H9 (cell line): ENCODE data around the gene GMPPB. TPM values are rescaled to one million over a fixed set of nuclear protein-coding genes. Genes with fewer than 3 reads are reported as not detected.

Experiments
- DNase-seq: peaks from one replicate; pipeline ENCODE4 v3.0.0-alpha.2; 2017
- H2AFZ ChIP-seq: one replicate; pipeline ENCODE4 v1.6.1; 2013; ENCODE audit warnings: mild to moderate bottlenecking, low read length, control low read depth, moderate library complexity
- H2AK5ac ChIP-seq: 2 replicates; pipeline ENCODE4 v1.6.1; 2013; ENCODE audit warnings: low read length, control low read depth, mixed read lengths; ENCODE audit not compliant: insufficient read length
- H2BK120ac ChIP-seq: one replicate; pipeline ENCODE4 v1.6.1; 2013; ENCODE audit warnings: low read depth, mild to moderate bottlenecking, low read length, control low read depth, inconsistent platforms; ENCODE audit not compliant: poor library complexity, severe bottlenecking
- H2BK12ac ChIP-seq: 2 replicates; pipeline ENCODE4 v1.6.1; 2013; ENCODE audit warnings: low read length, control low read depth, mixed read lengths, low read depth; ENCODE audit not compliant: insufficient read length
- H2BK15ac ChIP-seq: 2 replicates; pipeline ENCODE4 v1.6.1; 2013; ENCODE audit warnings: low read depth, low read length, control low read depth
- H2BK20ac ChIP-seq: one replicate; pipeline ENCODE4 v1.6.1; 2013; ENCODE audit warnings: low read depth, mild to moderate bottlenecking, low read length, control low read depth, inconsistent platforms; ENCODE audit not compliant: poor library complexity, severe bottlenecking
- H2BK5ac ChIP-seq: 2 replicates; pipeline ENCODE4 v1.6.1; 2013; ENCODE audit warnings: low read length, control low read depth, mixed read lengths; ENCODE audit not compliant: insufficient read length
- H3K14ac ChIP-seq: 2 replicates; pipeline ENCODE4 v1.6.1; 2013; ENCODE audit warnings: low read length, control low read depth; ENCODE audit not compliant: insufficient read depth
- H3K18ac ChIP-seq: 2 replicates; pipeline ENCODE4 v1.6.1; 2013; ENCODE audit warnings: low read depth, mild to moderate bottlenecking, mixed read lengths, low read length, control low read depth; ENCODE audit not compliant: insufficient read length
- H3K23ac ChIP-seq: 2 replicates; pipeline ENCODE4 v1.6.1; 2013; ENCODE audit warnings: low read length, control low read depth, mixed read lengths, low read depth; ENCODE audit not compliant: insufficient read length
- H3K23me2 ChIP-seq: 2 replicates; pipeline ENCODE4 v1.6.1; 2013; ENCODE audit warnings: low read depth, mild to moderate bottlenecking, mixed read lengths, low read length, control low read depth; ENCODE audit not compliant: insufficient read length, poor library complexity, severe bottlenecking
- H3K27ac ChIP-seq: 2 replicates; pipeline ENCODE4 v1.5.1; 2013; ENCODE audit warnings: low read length, control low read depth, mixed read lengths, low read depth; ENCODE audit not compliant: insufficient read length
- H3K27me3 ChIP-seq: 2 replicates; pipeline ENCODE4 v1.6.1; 2013; ENCODE audit warnings: low read length, control low read depth, inconsistent platforms; ENCODE audit not compliant: insufficient read depth
- H3K4ac ChIP-seq: 2 replicates; pipeline ENCODE4 v1.6.1; 2013; ENCODE audit warnings: low read depth, mild to moderate bottlenecking, control low read depth, inconsistent platforms, low read length, moderate library complexity
- H3K4me1 ChIP-seq: 2 replicates; pipeline ENCODE4 v1.6.1; 2013; ENCODE audit warnings: low read length, control low read depth, inconsistent platforms; ENCODE audit not compliant: insufficient read depth
- H3K4me2 ChIP-seq: 2 replicates; pipeline ENCODE4 v1.6.1; 2013; ENCODE audit warnings: low read length, control low read depth, mixed read lengths; ENCODE audit not compliant: insufficient read length, insufficient read depth
- H3K56ac ChIP-seq: 2 replicates; pipeline ENCODE4 v1.6.1; 2013; ENCODE audit warnings: low read depth, mild to moderate bottlenecking, mixed read lengths, low read length, control low read depth; ENCODE audit not compliant: insufficient read length
- H3K79me1 ChIP-seq: 2 replicates; pipeline ENCODE4 v1.6.1; 2013; ENCODE audit warnings: low read depth, mild to moderate bottlenecking, moderate library complexity, low read length, control low read depth, inconsistent platforms; ENCODE audit not compliant: insufficient read depth, poor library complexity, severe bottlenecking
- H3K79me2 ChIP-seq: 2 replicates; pipeline ENCODE4 v1.6.1; 2013; ENCODE audit warnings: low read length, control low read depth, inconsistent platforms; ENCODE audit not compliant: insufficient read depth
- H3K9ac ChIP-seq: 2 replicates; pipeline ENCODE4 v1.6.1; 2013; ENCODE audit warnings: low read length, control low read depth, mixed read lengths; ENCODE audit not compliant: insufficient read length; ENCODE audit errors: extremely low read depth
- H3K9me3 ChIP-seq: one replicate; pipeline ENCODE4 v1.6.1; 2013; ENCODE audit warnings: low read depth, low read length, inconsistent platforms; ENCODE audit not compliant: control insufficient read depth
- H3T11ph ChIP-seq: one replicate; pipeline ENCODE4 v1.6.1; 2013; ENCODE audit warnings: mild to moderate bottlenecking, low read length, control low read depth, inconsistent platforms
- H4K20me1 ChIP-seq: one replicate; pipeline ENCODE4 v1.6.1; 2013; ENCODE audit not compliant: control insufficient read depth, insufficient read length, insufficient read depth
- H4K5ac ChIP-seq: 2 replicates; pipeline ENCODE4 v1.6.1; 2013; ENCODE audit warnings: low read depth, mild to moderate bottlenecking, mixed read lengths, low read length, control low read depth; ENCODE audit not compliant: insufficient read length
- H4K8ac ChIP-seq: replicated peaks from 2 replicates; pipeline ENCODE4 v1.6.1; 2013; ENCODE audit warnings: low read length, control low read depth, mixed read lengths, low read depth; ENCODE audit not compliant: insufficient read length
- H4K91ac ChIP-seq: 2 replicates; pipeline ENCODE4 v1.6.1; 2013; ENCODE audit warnings: low read depth, mild to moderate bottlenecking, moderate library complexity, mixed read lengths, low read length, control low read depth; ENCODE audit not compliant: insufficient read length
- H3K27ac Mint-ChIP-seq, 3 experiments: 2 replicates in 2 of 3; 3 replicates in 1 of 3; pipeline ENCODE4 v1.8.0; 2020 to 2021; ENCODE audit warnings: mixed read lengths in 3 of 3, mild to moderate bottlenecking in 1 of 3, moderate library complexity in 1 of 3
- H3K27me3 Mint-ChIP-seq: 2 replicates; pipeline ENCODE4 v1.8.0; 2021; ENCODE audit warnings: low read depth, mild to moderate bottlenecking, moderate library complexity, mixed read lengths
- H3K36me3 Mint-ChIP-seq, 3 experiments: 2 replicates in 2 of 3; 3 replicates in 1 of 3; pipeline ENCODE4 v1.8.0; 2020 to 2021; ENCODE audit warnings: low read depth in 3 of 3, mixed read lengths in 3 of 3; ENCODE audit not compliant: insufficient read depth in 1 of 3
- H3K4me1 Mint-ChIP-seq, 2 experiments: 2 replicates each; pipeline ENCODE4 v1.8.0; 2020; ENCODE audit warnings: mixed read lengths in 2 of 2
- H3K4me3 Mint-ChIP-seq, 2 experiments: 2 replicates in 1 of 2; 3 replicates in 1 of 2; pipeline ENCODE4 v1.8.0; 2020 to 2021; ENCODE audit warnings: mild to moderate bottlenecking in 2 of 2, mixed read lengths in 2 of 2, moderate library complexity in 1 of 2
- H3K9me3 Mint-ChIP-seq, 2 experiments: 2 replicates in 1 of 2; 3 replicates in 1 of 2; pipeline ENCODE4 v1.8.0; 2020; ENCODE audit warnings: mild to moderate bottlenecking in 2 of 2, mixed read lengths in 2 of 2, moderate library complexity in 1 of 2
- WGBS: extraction: QIAGEN DNeasy Blood & Tissue Kit; methylation state at CpG from one replicate; pipeline ENCODE4 v1.1.7; 2013; ENCODE audit warnings: missing lambda C conversion rate, low lambda C conversion rate, mixed read lengths; ENCODE audit not compliant: insufficient read length; ENCODE audit errors: extremely low coverage; 5-methylcytosine and 5-hydroxymethylcytosine counted together
- total RNA-seq: library from RNA; stranded (reverse); gene quantifications from 2 replicates; pipeline ENCODE4 v1.2.1, GENCODE V29; 2021
- TF ChIP-seq, protein P1 (sequence below): fragments of 200-600 bp; sonication (generic); conservative IDR thresholded peaks from 3 replicates; pipeline ENCODE4 v1.8.0; 2021; ENCODE audit warnings: antibody characterized with exemption, mild to moderate bottlenecking

GMPPB gene
- total RNA-seq, 1 experiment from 2014 or later, result 31.1 TPM

DNA sequence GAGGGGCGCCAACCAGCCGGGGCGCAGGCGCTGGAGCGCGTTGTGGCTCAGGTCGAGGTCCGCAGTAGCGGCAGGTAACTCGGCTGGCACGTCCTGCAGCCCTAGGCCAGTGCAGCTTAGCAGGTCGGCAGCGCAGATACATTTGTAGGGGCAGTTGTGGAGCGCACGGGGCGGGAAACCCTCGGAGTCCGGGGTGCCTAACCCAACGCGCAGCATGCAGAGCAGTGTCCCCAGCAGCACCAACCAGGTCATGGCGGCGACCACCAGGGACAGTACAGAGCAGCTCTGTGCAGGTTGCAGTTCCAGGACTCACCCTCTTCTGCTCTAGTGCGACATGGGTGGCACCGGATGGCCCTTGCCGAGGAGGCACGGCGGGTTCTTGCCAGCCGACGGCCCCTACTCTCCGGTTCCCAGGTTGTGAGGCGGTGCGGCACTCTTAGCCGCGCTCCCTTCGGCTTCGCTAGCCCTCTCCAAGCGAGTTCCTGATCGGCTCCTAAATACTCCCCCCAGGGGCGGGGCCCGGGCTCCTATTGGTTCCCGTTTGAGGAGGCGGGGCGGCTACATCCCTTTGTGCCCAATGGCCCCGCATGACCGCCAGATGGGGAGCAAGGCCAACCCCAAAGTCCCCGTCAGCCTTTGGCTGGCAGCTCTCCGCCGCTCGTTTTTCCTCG is 4.4 kb downstream of the GMPPB start, which contains the start of gene AMIGO3:
AMIGO3 (minus strand) TSS at position 471 of the 671 bp plus-strand sequence; CDS start at position 252, 219 bp downstream.
- H2BK120ac ChIP-seq, result no peak within 1 kb of the TSS
- no peak within 1 kb of the TSS for H3K23ac ChIP-seq
- H3K23me2 ChIP-seq, result peaks cover 22% of the 10 kb centered on the region
- H2BK20ac ChIP-seq, result no peak within 1 kb of the TSS
- peak within 1 kb of the TSS; percentile 47 for H3K14ac ChIP-seq
- Mint-ChIP-seq H3K36me3 (peaks cover 0 to 38% (median 34%) of the 10 kb centered on the region in 3 experiments; a peak in 6 of 7 replicates), H3K27me3 (peaks cover 4% of the 10 kb centered on the region), H3K27ac (peak within 1 kb of the TSS; percentile 14 to 95 (median 18); a peak in 5 of 7 replicates), H3K4me3 (peak within 1 kb of the TSS; percentile 79 to 87), H3K4me1 (peaks cover 15 to 17% of the 10 kb centered on the region in 2 experiments), H3K9me3 (no peaks in the 10 kb centered on the region)
- WGBS, result no CpG with 5 or more reads among the region's 50 CpGs
- H2AK5ac ChIP-seq, result no peak within 1 kb of the TSS
- H2BK15ac ChIP-seq, result no peak within 1 kb of the TSS
- no peak within 1 kb of the TSS for H3K4ac ChIP-seq
- H3K27me3 ChIP-seq, result no peaks in the 10 kb centered on the region
- H2AFZ ChIP-seq, result no peak within 1 kb of the TSS
- no peak within 1 kb of the TSS for H3K27ac ChIP-seq
- no peaks in the 10 kb centered on the region for H3K4me1 ChIP-seq
- H3T11ph ChIP-seq, result no peak within 1 kb of the TSS
- H4K8ac ChIP-seq, result no peak within 1 kb of the TSS
- peak within 1 kb of the TSS; percentile 42 for H3K18ac ChIP-seq
- no peaks in the 10 kb centered on the region for H3K79me2 ChIP-seq
- H3K4me2 ChIP-seq, result peak within 1 kb of the TSS; percentile 44
- no peak within 1 kb of the TSS for H4K91ac ChIP-seq
- no peaks in the 10 kb centered on the region for H3K9me3 ChIP-seq
- no peak within 1 kb of the TSS for H2BK12ac ChIP-seq
- H3K79me1 ChIP-seq, result peaks cover 2% of the 10 kb centered on the region
- no peak within 1 kb of the TSS for H3K56ac ChIP-seq
- H4K20me1 ChIP-seq, result no peaks in the 10 kb centered on the region
- no peak within 1 kb of the TSS for H2BK5ac ChIP-seq
- peak; percentile 96 for DNase-seq
- no peak within 1 kb of the TSS for H4K5ac ChIP-seq
- TF ChIP-seq, protein P1, sequence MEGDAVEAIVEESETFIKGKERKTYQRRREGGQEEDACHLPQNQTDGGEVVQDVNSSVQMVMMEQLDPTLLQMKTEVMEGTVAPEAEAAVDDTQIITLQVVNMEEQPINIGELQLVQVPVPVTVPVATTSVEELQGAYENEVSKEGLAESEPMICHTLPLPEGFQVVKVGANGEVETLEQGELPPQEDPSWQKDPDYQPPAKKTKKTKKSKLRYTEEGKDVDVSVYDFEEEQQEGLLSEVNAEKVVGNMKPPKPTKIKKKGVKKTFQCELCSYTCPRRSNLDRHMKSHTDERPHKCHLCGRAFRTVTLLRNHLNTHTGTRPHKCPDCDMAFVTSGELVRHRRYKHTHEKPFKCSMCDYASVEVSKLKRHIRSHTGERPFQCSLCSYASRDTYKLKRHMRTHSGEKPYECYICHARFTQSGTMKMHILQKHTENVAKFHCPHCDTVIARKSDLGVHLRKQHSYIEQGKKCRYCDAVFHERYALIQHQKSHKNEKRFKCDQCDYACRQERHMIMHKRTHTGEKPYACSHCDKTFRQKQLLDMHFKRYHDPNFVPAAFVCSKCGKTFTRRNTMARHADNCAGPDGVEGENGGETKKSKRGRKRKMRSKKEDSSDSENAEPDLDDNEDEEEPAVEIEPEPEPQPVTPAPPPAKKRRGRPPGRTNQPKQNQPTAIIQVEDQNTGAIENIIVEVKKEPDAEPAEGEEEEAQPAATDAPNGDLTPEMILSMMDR, result peak; percentile 68
- H3K9ac ChIP-seq, result peak within 1 kb of the TSS; percentile 23
